ENCODE measurements around the gene TMC1. TPM values are rescaled to one million over a fixed set of nuclear protein-coding genes. Genes with fewer than 3 reads are reported as not detected.
A peak's percentile ranks its signal among the peaks of the same experiment; 100 is the strongest.
"Not testable (repeated sequence)": the region's sequence is repeated elsewhere in the genome, so short reads cannot be mapped to it uniquely, and the experiment has no call there.

The TMC1 gene
- total RNA-seq, 1 donor from 2014 or later, result not detected

DNA sequence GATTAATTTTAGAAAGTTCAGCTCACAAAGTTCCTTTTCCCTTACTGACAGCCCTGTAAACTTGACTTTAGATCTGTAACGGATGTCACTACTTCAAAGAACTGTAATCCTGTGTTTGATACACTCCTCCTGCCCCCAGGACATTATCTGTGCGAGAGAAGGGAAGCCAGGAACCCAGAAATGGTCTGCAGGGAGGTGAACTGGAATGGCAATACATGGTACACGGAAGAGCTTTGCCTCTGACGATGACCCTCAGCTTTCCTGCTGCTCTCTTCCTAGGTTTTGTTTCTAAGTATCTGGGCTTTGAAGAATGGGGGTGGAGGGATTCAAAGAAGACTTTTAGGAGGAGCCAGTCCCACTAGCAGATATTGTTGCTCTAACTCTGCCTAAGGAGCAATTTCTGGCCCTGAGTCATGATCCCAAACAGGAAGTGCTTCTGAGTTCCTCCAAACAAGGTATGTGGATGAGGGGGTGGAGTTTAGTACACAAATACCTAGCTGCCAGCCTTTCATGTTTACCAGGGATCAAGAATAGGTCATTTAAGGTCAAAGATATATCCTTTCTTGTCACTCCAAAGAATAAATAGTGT, 43.4 kb upstream of the TMC1 start:
- Mint-ChIP-seq H3K9me3 (ENCODE audit: unreplicated experiment) (peaks cover 4% of the 10 kb centered on the region), H3K36me3 (ENCODE audit: unreplicated experiment) (no peaks in the 10 kb centered on the region), H3K4me3 (ENCODE audit: unreplicated experiment) (no peak overlapping the region), H3K27ac (ENCODE audit: unreplicated experiment) (peak overlapping the region; percentile 72), H3K27me3 (ENCODE audit: unreplicated experiment) (no peaks in the 10 kb centered on the region), H3K4me1 (ENCODE audit: unreplicated experiment) (peaks cover 61% of the 10 kb centered on the region)
- TF ChIP-seq CTCF (IDR thresholded peaks at IDR 0.05), result no peak
- no peak for DNase-seq (ENCODE audit: extremely low spot score, unreplicated experiment)

GRCh38 chr9:72478966-72479365, 42.4 kb upstream of the TMC1 start:
- H3K27me3 Mint-ChIP-seq (ENCODE audit: unreplicated experiment), result no peaks in the 10 kb centered on the region
- DNase-seq (ENCODE audit: extremely low spot score, unreplicated experiment), result no peak
- peaks cover 52% of the 10 kb centered on the region for H3K4me1 Mint-ChIP-seq (ENCODE audit: unreplicated experiment)
- no peaks in the 10 kb centered on the region for H3K36me3 Mint-ChIP-seq (ENCODE audit: unreplicated experiment)
- no peak overlapping the region for H3K4me3 Mint-ChIP-seq (ENCODE audit: unreplicated experiment)
- no peak for TF ChIP-seq CTCF (IDR thresholded peaks at IDR 0.05)
- no peaks in the 10 kb centered on the region for H3K9me3 Mint-ChIP-seq (ENCODE audit: unreplicated experiment)
- peak overlapping the region; percentile 16 for H3K27ac Mint-ChIP-seq (ENCODE audit: unreplicated experiment)

GRCh38 chr9:72480261-72480660, 41.1 kb upstream of the TMC1 start:
- H3K4me1 Mint-ChIP-seq (ENCODE audit: unreplicated experiment), result peaks cover 41% of the 10 kb centered on the region
- not testable (repeated sequence) for H3K27ac Mint-ChIP-seq (ENCODE audit: unreplicated experiment); H3K36me3 Mint-ChIP-seq (ENCODE audit: unreplicated experiment); H3K4me3 Mint-ChIP-seq (ENCODE audit: unreplicated experiment); DNase-seq (ENCODE audit: extremely low spot score, unreplicated experiment); H3K9me3 Mint-ChIP-seq (ENCODE audit: unreplicated experiment); H3K27me3 Mint-ChIP-seq (ENCODE audit: unreplicated experiment)

DNA sequence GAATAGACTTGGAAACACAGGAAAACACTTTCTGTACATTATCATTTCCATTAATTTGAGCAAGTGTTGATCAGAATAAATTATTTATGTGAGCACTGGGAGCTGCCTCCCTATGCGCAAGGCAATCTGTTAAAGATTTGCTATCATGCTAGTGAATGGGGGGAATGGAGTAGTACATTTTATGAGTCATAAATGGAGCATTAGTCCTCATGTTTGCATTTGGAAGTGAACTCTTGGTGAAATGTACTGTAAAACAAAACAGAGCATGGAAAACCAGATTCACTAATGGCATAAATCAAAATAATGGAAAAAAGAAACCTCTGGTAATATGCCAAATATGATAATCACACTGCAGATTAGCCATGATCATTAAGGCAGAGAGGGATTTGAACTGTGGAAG, 40.5 kb upstream of the TMC1 start:
- Mint-ChIP-seq H3K4me1 (ENCODE audit: unreplicated experiment) (peaks cover 39% of the 10 kb centered on the region), H3K36me3 (ENCODE audit: unreplicated experiment) (no peaks in the 10 kb centered on the region), H3K27ac (ENCODE audit: unreplicated experiment) (peak overlapping the region; percentile 50), H3K4me3 (ENCODE audit: unreplicated experiment) (no peak overlapping the region), H3K9me3 (ENCODE audit: unreplicated experiment) (no peaks in the 10 kb centered on the region), H3K27me3 (ENCODE audit: unreplicated experiment) (no peaks in the 10 kb centered on the region)
- no peak for DNase-seq (ENCODE audit: extremely low spot score, unreplicated experiment)
- no peak for TF ChIP-seq CTCF (IDR thresholded peaks at IDR 0.05)

DNA sequence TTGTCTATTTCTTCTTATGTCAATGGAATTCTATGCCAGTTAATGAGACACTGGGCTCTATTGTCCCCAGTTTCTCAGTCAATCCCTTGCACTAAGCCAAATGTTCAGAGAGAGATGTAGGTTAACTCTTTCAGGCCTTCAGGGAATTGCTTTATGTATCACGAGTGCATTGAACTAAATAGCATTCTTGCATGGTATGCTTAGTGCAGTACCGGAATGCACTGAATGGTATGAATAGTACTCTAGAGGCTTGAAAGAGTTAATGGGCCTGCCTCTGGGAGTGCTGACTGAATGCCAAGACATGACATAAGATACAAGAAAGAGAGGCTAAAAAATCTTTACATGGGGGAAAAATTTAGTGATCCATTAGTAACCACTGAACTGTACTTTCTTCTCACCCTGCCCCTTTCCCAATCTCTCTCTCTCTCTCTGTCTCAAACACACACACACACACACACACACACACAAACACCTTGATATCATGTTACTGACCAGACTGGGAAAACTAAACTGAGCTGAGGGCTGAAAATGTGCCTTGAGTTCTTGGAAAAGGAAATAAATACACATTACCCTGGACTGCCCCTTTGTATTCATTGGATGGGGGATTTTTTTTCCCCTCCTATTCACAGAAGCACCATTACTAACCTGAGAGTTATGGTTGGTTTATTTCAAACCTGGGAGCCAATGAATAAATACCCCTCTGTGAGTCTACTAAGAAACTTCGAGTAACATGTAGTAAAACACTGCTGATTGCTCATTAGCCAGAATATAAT, 35.4 kb upstream of the TMC1 start:
- H3K27ac Mint-ChIP-seq (ENCODE audit: unreplicated experiment), result no peak overlapping the region
- H3K36me3 Mint-ChIP-seq (ENCODE audit: unreplicated experiment), result no peaks in the 10 kb centered on the region
- TF ChIP-seq CTCF (IDR thresholded peaks at IDR 0.05), result no peak
- no peak for DNase-seq (ENCODE audit: extremely low spot score, unreplicated experiment)
- H3K9me3 Mint-ChIP-seq (ENCODE audit: unreplicated experiment), result no peaks in the 10 kb centered on the region
- no peak overlapping the region for H3K4me3 Mint-ChIP-seq (ENCODE audit: unreplicated experiment)
- no peaks in the 10 kb centered on the region for H3K27me3 Mint-ChIP-seq (ENCODE audit: unreplicated experiment)
- H3K4me1 Mint-ChIP-seq (ENCODE audit: unreplicated experiment), result peaks cover 8% of the 10 kb centered on the region
